SIG-M5 treated with dmso at 0.1 percent for 504 hours (cell line): ENCODE measurements around the gene LRGUK.
"Not testable (repeated sequence)": the region's sequence is repeated elsewhere in the genome, so short reads cannot be mapped to it uniquely, and the experiment has no call there.

Experiments
- DNase-seq: peaks from one replicate; lab custom pipeline; 2025; ENCODE audit not compliant: unreplicated experiment; lab: John Stamatoyannopoulos, UW

The LRGUK gene, protein sequence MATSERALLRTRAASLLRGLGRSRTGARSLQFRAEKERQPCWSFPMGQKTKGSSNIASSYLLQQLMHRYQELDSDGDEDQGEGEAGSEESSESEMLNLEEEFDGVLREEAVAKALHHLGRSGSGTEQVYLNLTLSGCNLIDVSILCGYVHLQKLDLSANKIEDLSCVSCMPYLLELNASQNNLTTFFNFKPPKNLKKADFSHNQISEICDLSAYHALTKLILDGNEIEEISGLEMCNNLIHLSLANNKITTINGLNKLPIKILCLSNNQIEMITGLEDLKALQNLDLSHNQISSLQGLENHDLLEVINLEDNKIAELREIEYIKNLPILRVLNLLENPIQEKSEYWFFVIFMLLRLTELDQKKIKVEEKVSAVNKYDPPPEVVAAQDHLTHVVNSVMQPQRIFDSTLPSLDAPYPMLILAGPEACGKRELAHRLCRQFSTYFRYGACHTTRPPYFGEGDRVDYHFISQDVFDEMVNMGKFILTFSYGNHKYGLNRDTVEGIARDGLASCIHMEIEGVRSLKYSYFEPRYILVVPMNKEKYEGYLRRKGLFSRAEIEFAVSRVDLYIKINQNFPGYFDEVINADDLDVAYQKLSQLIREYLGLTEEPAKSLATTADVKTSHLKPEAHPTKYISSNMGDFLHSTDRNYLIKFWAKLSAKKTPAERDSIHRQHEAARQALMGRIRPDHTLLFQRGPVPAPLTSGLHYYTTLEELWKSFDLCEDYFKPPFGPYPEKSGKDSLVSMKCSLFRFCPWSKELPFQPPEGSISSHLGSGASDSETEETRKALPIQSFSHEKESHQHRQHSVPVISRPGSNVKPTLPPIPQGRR

DNA sequence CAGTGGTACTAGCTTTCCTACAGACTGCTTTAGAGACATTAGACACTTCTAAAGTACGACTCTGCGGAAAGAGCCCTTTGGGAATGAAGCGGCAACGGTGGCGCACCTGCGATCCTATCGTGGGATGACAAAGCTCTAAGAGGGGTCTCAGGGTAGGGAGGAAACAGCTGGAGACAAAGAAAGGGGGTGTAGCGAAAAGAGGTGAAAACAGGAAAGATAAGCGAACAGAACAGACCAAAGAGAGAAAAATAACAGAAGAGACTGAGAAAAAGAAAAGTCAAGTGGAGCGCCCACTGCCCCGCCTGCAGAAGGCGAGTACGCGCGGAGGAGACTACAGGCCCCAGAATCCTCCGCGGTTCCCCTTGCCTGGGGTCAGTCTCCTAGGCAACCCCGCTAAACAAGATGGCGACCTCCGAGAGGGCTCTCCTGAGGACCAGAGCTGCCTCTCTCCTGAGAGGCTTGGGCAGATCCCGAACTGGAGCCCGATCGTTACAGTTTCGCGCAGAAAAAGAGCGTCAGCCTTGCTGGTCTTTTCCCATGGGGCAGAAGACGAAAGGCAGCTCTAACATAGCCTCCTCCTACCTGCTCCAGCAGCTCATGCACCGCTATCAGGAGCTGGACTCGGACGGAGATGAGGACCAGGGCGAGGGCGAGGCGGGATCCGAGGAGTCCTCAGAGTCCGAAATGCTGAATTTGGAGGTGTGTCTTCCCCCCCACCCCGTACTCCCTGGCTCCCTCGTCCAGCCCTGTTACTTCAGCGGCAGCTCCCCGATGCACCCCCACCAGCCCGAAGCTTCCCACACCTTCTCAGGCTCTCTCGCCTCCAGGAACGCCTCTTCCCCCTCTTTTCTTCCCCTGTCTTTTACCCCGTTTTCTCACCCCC is at the start of gene LRGUK:
Gene LRGUK, plus strand, starts transcription at position 375 of the 883 bp plus-strand sequence. Its CDS starts 28 bp downstream, at position 403.
- peak; percentile 77 for DNase-seq

- DNase-seq = not testable (repeated sequence)
Measured at GRCh38 chr7:134077560-134077959, 49.6 kb upstream of the LRGUK start.

DNA sequence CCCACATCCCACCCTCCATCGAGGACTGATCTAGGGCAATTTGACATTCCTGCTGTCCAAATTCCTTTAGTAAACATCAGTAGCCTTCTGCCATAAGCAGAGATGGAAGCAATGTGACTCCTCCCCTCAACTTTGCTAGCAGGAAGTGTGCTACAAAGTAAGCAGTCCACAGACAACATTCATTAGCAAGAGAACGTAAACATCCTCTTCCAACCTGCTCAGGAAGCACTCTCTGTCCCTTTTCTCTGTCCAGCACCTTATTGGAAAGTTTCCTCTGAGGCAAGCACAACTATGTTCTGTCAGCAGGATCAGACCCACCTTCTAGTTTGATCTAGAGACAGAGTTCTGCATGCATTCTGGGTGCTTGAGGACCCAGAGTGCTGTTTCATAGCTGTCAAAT is 48.1 kb upstream of the LRGUK start:
- no peak for DNase-seq

- DNase-seq = no peak
Measured at GRCh38 chr7:134081695-134082094, 45.4 kb upstream of the LRGUK start.

GRCh38 chr7:134083766-134084487 is 43.2 kb upstream of the LRGUK start:
- DNase-seq = peak; percentile 21

- DNase-seq = peak; percentile 84
Measured at GRCh38 chr7:134084488-134085144, 42.5 kb upstream of the LRGUK start.

DNA sequence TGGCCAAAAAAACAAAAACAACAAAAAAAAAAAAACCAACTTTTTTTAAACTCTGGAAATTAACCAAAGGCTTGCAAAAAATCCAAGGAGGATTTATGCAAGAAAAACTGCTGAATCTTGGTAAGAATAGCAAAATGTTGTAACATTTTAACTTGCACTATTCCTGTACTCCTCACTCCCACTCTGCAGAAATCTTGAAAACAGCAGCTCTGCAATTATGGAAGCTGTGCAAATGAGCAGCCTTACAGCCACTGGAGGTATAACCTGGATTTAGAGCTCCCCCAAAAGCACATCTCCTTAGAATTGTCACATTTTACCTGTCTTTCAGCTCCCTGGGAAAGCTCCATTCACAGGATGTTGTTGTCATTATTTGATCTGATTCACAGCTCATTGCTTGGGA is 41.8 kb upstream of the LRGUK start:
- DNase-seq = no peak

DNA sequence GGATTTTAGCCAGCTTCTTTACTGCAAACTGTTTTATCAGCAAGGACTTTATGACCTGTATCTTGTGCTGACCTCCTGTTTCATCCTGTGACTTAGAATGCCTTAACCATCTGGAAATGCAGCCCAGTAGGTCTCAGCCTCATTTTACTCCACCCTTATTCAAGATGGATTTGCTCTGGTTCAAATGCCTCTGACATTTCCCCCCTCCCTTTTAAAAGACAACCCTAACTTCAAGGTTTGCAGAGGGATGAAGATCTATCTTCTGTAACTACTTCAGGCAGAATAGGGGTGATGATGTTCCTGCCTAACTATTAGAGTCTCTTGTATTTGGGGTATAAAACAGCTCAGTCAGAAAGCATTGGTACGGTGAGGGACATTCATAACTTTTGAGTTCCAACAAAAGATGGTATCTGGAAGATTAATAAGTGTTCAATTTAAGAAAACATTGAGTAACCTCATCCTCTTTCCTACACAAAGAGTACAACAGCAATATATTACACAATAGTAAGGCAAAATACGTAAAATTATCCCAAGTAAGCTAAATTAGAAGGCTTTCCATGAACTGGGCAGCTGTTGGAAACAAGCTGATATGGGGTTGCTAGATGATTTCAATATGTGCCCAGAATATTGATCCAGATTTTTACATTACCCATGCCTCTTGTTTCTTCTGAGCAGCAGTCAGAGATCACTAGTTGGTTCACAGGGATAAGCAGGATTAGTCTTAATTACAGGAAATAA is 40.0 kb upstream of the LRGUK start:
- DNase-seq = no peak

GRCh38 chr7:134088199-134088598 is 38.9 kb upstream of the LRGUK start:
- no peak for DNase-seq

- no peak for DNase-seq
Measured at GRCh38 chr7:134089446-134089845, 37.7 kb upstream of the LRGUK start.

DNA sequence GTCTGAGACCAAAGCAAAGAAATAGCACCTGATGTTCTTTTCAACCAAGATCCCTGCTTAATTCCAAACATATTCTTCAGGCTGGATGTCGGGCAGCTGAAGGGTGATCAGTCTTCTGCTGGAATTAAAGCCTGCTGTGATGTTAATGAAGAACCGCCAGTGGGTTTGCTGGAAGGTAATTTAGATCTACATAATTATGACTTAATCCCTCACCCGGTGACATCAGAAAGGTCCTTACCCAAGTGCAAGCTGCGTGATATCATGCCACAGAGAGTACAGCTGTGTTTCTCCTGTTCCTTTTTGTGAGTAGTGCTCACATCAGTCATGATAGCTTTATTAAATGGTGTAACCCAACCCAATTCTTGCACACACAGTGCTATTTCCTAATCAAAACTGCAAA is 29.1 kb upstream of the LRGUK start:
- no peak for DNase-seq

GRCh38 chr7:134101716-134102115 is 25.4 kb upstream of the LRGUK start:
- no peak for DNase-seq

DNA sequence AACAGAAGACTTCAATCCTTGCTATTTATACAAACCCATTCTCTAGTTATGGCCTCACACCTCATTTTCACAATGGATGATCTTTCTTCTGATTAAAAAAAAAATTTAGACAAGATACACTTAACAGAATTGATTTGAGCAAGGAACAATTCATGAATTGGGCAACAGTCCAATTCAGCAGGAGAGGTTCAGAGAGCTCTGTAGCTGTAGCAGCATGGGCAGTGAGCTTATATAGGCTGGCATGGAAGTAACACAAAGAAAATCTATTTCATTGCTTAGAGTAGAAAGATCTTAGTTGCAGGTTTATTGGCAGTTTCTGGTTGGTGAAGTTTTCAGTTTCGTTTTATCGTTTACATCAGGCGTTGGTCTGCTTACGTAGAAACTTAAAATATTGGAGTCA is 23.0 kb upstream of the LRGUK start:
- DNase-seq = no peak

DNA sequence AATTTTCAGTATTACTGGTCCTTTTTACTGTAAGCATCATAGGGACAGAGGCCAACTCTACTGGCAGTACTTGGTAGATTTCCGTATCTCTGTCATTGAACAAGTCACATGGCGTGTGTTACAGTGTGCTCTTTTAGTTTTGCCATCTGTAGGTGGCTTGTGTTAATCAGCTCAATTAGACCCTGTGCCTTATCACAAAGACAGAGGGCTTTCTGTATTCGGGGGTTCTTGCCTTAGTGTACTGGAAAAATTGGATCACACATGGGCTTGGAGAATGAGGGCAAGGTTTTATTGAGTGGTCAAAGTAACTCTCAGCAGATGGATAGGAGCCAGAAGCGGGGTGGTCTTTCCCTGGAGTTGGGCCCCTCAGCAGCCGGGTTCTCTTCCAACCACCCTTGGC is 21.3 kb upstream of the LRGUK start:
- DNase-seq = no peak

DNA sequence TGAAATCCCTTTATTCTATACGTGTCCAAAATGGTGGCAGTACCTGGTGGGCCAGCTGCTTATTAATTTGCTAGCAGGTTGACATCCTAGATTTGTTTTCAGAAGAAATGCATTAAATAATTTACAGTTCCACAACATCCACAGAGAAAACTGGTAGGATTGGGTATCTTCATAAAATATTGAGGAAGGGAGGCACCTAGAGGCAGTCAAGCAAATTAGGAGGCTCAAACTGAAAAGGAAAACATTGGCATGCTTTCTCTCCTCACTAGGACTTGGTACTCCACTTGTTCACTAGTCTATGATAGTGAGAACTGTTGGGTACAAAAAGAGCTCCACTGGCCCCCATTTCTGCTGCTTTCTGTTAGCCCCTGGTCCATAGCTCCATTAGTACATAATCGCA is 18.3 kb upstream of the LRGUK start:
- peak; percentile 5 for DNase-seq

DNA sequence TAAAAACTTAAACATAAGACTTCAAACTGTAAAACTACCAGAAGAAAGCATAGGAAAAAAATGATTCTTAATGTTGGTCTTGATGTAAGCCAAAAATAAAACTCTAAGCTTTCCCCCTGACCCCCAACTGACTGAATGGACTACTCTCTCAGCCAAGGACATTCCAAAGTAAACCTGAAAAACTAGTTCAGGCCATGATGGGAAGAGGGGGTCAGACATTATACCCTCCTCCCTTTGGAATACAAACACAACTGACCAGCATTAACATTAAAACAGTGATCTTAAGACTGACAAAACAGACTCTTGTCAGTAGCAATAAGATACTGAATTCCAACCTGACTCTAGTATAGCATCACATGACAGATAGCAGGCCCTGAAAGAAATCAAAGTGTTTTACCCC is 13.5 kb upstream of the LRGUK start:
- DNase-seq = no peak

GRCh38 chr7:134114992-134115391 is 12.1 kb upstream of the LRGUK start:
- DNase-seq = no peak

GRCh38 chr7:134120405-134120804 is 6.7 kb upstream of the LRGUK start:
- no peak for DNase-seq

DNA sequence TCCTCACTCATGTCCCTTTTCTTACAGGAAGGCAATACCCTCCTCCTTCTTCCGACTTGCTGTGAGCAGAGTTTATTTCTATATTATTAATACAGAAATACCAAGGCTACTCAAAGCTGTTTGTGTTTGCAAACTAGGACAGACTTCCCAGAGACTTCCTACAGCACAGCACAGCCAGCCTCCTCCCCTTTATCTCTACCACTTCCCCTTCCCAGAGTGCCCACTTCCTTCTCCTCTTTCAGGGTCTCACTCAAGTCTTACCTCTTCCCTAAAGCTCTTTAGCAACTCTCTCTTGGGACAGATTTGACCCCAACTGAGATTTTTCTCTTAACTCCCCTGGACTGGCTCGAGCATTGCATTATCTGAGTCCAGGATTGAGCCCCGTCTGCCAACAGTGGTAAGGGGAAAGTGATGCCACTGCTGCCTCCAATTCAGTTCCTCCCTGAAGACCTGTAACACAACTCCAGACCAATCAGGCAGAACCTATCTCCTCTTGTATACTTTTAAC is 5.5 kb upstream of the LRGUK start:
- DNase-seq = peak; percentile 37
